ENCODE data around the gene CCL26. TPM values are rescaled to one million over a fixed set of nuclear protein-coding genes. Genes with fewer than 3 reads are reported as not detected.

The CCL26 gene
- total RNA-seq, 1 experiment from 2014 or later = not detected

DNA sequence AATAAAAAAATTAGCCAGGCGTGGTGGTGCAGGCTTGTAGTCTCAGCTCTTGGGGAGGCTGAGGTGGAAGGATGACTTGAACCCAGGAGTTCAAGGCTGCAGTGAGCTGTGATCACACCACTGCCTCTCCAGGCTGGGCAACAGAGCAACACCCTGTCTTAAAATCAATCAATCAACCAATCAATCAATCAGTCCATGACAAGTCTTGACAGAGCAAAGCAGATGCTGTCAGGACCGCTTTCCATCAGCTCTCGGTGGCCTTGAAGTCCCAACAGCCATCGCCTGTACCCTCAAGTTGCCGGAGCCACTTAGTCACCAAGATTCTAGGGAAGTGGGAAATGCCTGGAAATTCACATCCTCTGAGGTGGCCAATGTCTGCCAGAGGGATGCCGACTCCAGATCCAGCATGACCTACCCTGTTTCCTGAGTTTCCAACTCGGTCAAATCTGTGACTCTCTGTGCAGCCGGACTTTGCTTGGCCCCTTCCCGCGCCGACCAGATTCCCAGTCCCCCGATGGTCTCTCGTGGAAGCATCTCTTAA is 42.5 kb upstream of the CCL26 start:
- H3K27me3 ChIP-seq (ENCODE audit: insufficient read depth, low read depth) = peaks cover 11% of the 10 kb centered on the region
- intact Hi-C loops (cut with micrococcal nuclease; ENCODE audit: unreplicated experiment) = no loop called here
- H3K9me2 ChIP-seq (ENCODE audit: insufficient read depth) = no peaks in the 10 kb centered on the region
- ChIA-PET POLR2A (ENCODE audit: unreplicated experiment) (no interaction called here), CTCF (no interaction called here)
- no TSS peak for BruUV-seq (replicated peaks)
- H4K20me1 ChIP-seq (ENCODE audit: insufficient read depth) = no peaks in the 10 kb centered on the region
- TF ChIP-seq CTCF (conservative IDR thresholded peaks at IDR 0.05) = no peak
- TF ChIP-seq EZH2 (IDR thresholded peaks at IDR 0.05; ENCODE audit: low read depth) = no peak
- H3K36me3 ChIP-seq (ENCODE audit: low read depth) = no peaks in the 10 kb centered on the region
- H3K4me3 ChIP-seq = no peak overlapping the region
- no peak overlapping the region for H3K4me2 ChIP-seq
- no peaks in the 10 kb centered on the region for H3K79me2 ChIP-seq (ENCODE audit: low read depth)
- no peaks in the 10 kb centered on the region for H3K4me1 ChIP-seq (replicated peaks; ENCODE audit: insufficient read depth)
- H3K9me3 ChIP-seq (ENCODE audit: insufficient read depth, low read depth) = no peaks in the 10 kb centered on the region
- no peak overlapping the region for H3K27ac ChIP-seq
- H3F3A ChIP-seq (ENCODE audit: insufficient read depth, low read depth) = no peaks in the 10 kb centered on the region
- no peak for DNase-seq
- no peak overlapping the region for H2AFZ ChIP-seq

- H3K4me1 ChIP-seq (replicated peaks; ENCODE audit: insufficient read depth) = no peaks in the 10 kb centered on the region
- H3K9me3 ChIP-seq (ENCODE audit: insufficient read depth, low read depth) = no peaks in the 10 kb centered on the region
- no peaks in the 10 kb centered on the region for H4K20me1 ChIP-seq (ENCODE audit: insufficient read depth)
- H3K9me2 ChIP-seq (ENCODE audit: insufficient read depth) = no peaks in the 10 kb centered on the region
- ChIA-PET CTCF (no interaction called here), POLR2A (ENCODE audit: unreplicated experiment) (interaction anchor here (0.6 kb wide), 1 partner anchor 51 kb away, joined by 4 read pairs; no protein-coding TSS in a partner anchor)
- DNase-seq = no peak
- H3F3A ChIP-seq (ENCODE audit: insufficient read depth, low read depth) = no peaks in the 10 kb centered on the region
- TF ChIP-seq EZH2 (IDR thresholded peaks at IDR 0.05; ENCODE audit: low read depth) = no peak
- BruUV-seq (replicated peaks) = no TSS peak
- no peak within 1 kb of the TSS for H3K4me3 ChIP-seq
- intact Hi-C loops (cut with micrococcal nuclease; ENCODE audit: unreplicated experiment) = no loop called here
- H3K27ac ChIP-seq = no peak within 1 kb of the TSS
- H3K4me2 ChIP-seq = no peak within 1 kb of the TSS
- H3K79me2 ChIP-seq (ENCODE audit: low read depth) = no peaks in the 10 kb centered on the region
- peaks cover 11% of the 10 kb centered on the region for H3K27me3 ChIP-seq (ENCODE audit: insufficient read depth, low read depth)
- no peaks in the 10 kb centered on the region for H3K36me3 ChIP-seq (ENCODE audit: low read depth)
- no peak within 1 kb of the TSS for H2AFZ ChIP-seq
These were observed 41.8 kb upstream of the CCL26 start, which contains the start of gene CCL24 for GRCh38 chr7:75813781-75814236. Gene CCL24 (minus strand): TSS chr7:75813806. CDS start chr7:75813715, 91 bp downstream.

GRCh38 chr7:75813084-75813483 is 41.1 kb upstream of the CCL26 start:
- no peak for TF ChIP-seq EZH2 (IDR thresholded peaks at IDR 0.05; ENCODE audit: low read depth)
- TF ChIP-seq CTCF (conservative IDR thresholded peaks at IDR 0.05) = no peak
- no TSS peak for BruUV-seq (replicated peaks)
- H3K27me3 ChIP-seq (ENCODE audit: insufficient read depth, low read depth) = peaks cover 11% of the 10 kb centered on the region
- no peaks in the 10 kb centered on the region for H3K9me3 ChIP-seq (ENCODE audit: insufficient read depth, low read depth)
- intact Hi-C loops (cut with micrococcal nuclease; ENCODE audit: unreplicated experiment) = no loop called here
- DNase-seq = no peak
- ChIA-PET CTCF (interaction anchor here (0.7 kb wide), 1 partner anchor 27 kb away, joined by 5 read pairs; no protein-coding TSS in a partner anchor), POLR2A (ENCODE audit: unreplicated experiment) (interaction anchor here (0.6 kb wide), 1 partner anchor 56 kb away, joined by 3 read pairs; no protein-coding TSS in a partner anchor)
- H3F3A ChIP-seq (ENCODE audit: insufficient read depth, low read depth) = no peaks in the 10 kb centered on the region
- no peak overlapping the region for H3K27ac ChIP-seq
- H3K4me1 ChIP-seq (replicated peaks; ENCODE audit: insufficient read depth) = no peaks in the 10 kb centered on the region
- no peaks in the 10 kb centered on the region for H4K20me1 ChIP-seq (ENCODE audit: insufficient read depth)
- no peak overlapping the region for H3K4me3 ChIP-seq
- H3K36me3 ChIP-seq (ENCODE audit: low read depth) = no peaks in the 10 kb centered on the region
- no peak overlapping the region for H3K4me2 ChIP-seq
- no peaks in the 10 kb centered on the region for H3K79me2 ChIP-seq (ENCODE audit: low read depth)
- no peak overlapping the region for H2AFZ ChIP-seq
- no peaks in the 10 kb centered on the region for H3K9me2 ChIP-seq (ENCODE audit: insufficient read depth)
